Measurements from ENCODE around the gene HCFC2. TPM values are rescaled to one million over a fixed set of nuclear protein-coding genes. Genes with fewer than 3 reads are reported as not detected.

The HCFC2 gene
- total and polyA plus RNA-seq, 9 of the 15 experiments (the other 6 are each of a cell fraction or from before 2014, with no cell fraction given), result 1.2 to 6.5 (median 3.8) TPM

DNA sequence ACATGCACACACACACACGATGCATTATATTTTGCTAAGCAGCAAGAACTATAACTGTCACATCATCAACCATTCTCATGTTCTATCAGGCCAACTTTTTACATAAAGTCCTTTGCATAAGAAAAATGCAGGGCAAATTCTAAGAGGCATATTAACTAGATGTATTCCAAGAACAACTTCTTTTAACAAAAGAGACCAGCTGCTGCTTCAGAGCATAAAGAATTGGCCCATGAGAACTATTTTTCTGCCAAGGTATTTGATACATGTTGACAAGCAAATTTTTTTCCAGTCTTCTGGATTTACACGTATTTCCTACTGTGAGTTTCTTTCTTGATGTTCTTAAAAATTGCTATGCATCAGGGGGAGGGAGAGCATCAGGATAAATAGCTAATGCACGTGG lies 41.5 kb upstream of the HCFC2 start:
- no TSS peak for BruUV-seq (replicated peaks)
- in situ Hi-C loops (cut with MboI), result no loop called here
- POLR2A ChIA-PET, result interaction anchor here (0.6 kb wide), 1 partner anchor 115 kb away, joined by 3 read pairs; the partner anchor contains the start of gene NFYB
- Histone ChIP-seq H4K20me1 (replicated peaks; ENCODE audit: control insufficient read depth, insufficient read depth, low read length) (no peaks in the 10 kb centered on the region), H3K79me2 (ENCODE audit: control insufficient read depth, insufficient read depth, low read length) (no peaks in the 10 kb centered on the region), H3K4me1 (replicated peaks in 1 of 2; ENCODE audit: control insufficient read depth in 2 of 2, insufficient read depth in 2 of 2, low read length in 2 of 2) (no peaks in the 10 kb centered on the region), H3K4me3 (no peak overlapping the region), H3K4me2 (ENCODE audit: insufficient read depth, low read length) (no peak overlapping the region), H3K9ac (ENCODE audit: insufficient read depth in 1 of 2, low read depth in 2 of 2, low read length in 2 of 2) (no peak overlapping the region), H3K9me1 (ENCODE audit: control insufficient read depth, insufficient read depth, low read length) (no peaks in the 10 kb centered on the region), H2AFZ (ENCODE audit: low read depth, low read length) (no peak overlapping the region), H3K27ac (ENCODE audit: extremely low read depth, low read depth, low read length) (no peak overlapping the region), H3K9me3 (replicated peaks; ENCODE audit: control insufficient read depth, insufficient read depth, low read depth, low read length) (no peaks in the 10 kb centered on the region), H3K36me3 (ENCODE audit: control insufficient read depth, insufficient read depth, low read length) (no peaks in the 10 kb centered on the region), H3K27me3 (ENCODE audit: control insufficient read depth in 2 of 2, insufficient read depth in 2 of 2, low read length in 2 of 2) (peaks cover 12 to 17% of the 10 kb centered on the region in 2 experiments; a peak in 4 of 5 replicates)
- FAIRE-seq (no peak), DNase-seq (ENCODE audit: extremely low read depth in 1 of 4, low spot score in 3 of 4) (no peak), ATAC-seq (no peak)
- CTCF ChIA-PET (ENCODE audit: low intra/inter-chr PET ratio), result no interaction called here
- 8% methylated on average over 3 of the region's 3 CpGs for WGBS (ENCODE audit: insufficient coverage, low coverage, missing lambda C conversion rate)
- intact Hi-C loops (cut with micrococcal nuclease), result no loop called here
- TF ChIP-seq HIVEP1 (CRISPR knock-in tag; IDR thresholded peaks at IDR 0.05) (no peak), RCOR1 (IDR thresholded peaks at IDR 0.05; ENCODE audit: borderline replicate concordance in 1 of 2, low read depth in 2 of 2, low read length in 2 of 2) (no peak), KDM5B (IDR thresholded peaks at IDR 0.05; ENCODE audit: insufficient replicate concordance, low read depth, low read length) (no peak), MTF1 (CRISPR knock-in tag; IDR thresholded peaks at IDR 0.05; ENCODE audit: borderline replicate concordance) (no peak), ZNF146 (CRISPR knock-in tag; IDR thresholded peaks at IDR 0.05; ENCODE audit: unreplicated experiment) (no peak), ZNF41 (CRISPR knock-in tag; conservative IDR thresholded peaks at IDR 0.05) (no peak), SMAD4 (CRISPR knock-in tag; conservative IDR thresholded peaks at IDR 0.05) (no peak), ZNF121 (CRISPR knock-in tag; conservative IDR thresholded peaks at IDR 0.05) (no peak), ZNF395 (CRISPR knock-in tag; IDR thresholded peaks at IDR 0.05) (no peak), FIP1L1 (IDR thresholded peaks at IDR 0.05; ENCODE audit: low read depth, low read length, poor library complexity, severe bottlenecking) (no peak), HBP1 (CRISPR knock-in tag; IDR thresholded peaks at IDR 0.05) (no peak), MAFF (IDR thresholded peaks at IDR 0.05; ENCODE audit: low read length) (no peak), U2AF1 (optimal IDR thresholded peaks at IDR 0.05; ENCODE audit: low read depth, low read length) (no peak)
- TF ChIP-seq, protein P1, sequence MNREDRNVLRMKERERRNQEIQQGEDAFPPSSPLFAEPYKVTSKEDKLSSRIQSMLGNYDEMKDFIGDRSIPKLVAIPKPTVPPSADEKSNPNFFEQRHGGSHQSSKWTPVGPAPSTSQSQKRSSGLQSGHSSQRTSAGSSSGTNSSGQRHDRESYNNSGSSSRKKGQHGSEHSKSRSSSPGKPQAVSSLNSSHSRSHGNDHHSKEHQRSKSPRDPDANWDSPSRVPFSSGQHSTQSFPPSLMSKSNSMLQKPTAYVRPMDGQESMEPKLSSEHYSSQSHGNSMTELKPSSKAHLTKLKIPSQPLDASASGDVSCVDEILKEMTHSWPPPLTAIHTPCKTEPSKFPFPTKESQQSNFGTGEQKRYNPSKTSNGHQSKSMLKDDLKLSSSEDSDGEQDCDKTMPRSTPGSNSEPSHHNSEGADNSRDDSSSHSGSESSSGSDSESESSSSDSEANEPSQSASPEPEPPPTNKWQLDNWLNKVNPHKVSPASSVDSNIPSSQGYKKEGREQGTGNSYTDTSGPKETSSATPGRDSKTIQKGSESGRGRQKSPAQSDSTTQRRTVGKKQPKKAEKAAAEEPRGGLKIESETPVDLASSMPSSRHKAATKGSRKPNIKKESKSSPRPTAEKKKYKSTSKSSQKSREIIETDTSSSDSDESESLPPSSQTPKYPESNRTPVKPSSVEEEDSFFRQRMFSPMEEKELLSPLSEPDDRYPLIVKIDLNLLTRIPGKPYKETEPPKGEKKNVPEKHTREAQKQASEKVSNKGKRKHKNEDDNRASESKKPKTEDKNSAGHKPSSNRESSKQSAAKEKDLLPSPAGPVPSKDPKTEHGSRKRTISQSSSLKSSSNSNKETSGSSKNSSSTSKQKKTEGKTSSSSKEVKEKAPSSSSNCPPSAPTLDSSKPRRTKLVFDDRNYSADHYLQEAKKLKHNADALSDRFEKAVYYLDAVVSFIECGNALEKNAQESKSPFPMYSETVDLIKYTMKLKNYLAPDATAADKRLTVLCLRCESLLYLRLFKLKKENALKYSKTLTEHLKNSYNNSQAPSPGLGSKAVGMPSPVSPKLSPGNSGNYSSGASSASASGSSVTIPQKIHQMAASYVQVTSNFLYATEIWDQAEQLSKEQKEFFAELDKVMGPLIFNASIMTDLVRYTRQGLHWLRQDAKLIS (CRISPR knock-in tag; IDR thresholded peaks at IDR 0.05), result no peak
